ENCODE data around the gene PDCD5. TPM values are rescaled to one million over a fixed set of nuclear protein-coding genes. Genes with fewer than 3 reads are reported as not detected.
A peak's percentile ranks its signal among the peaks of the same experiment; 100 is the strongest.

The PDCD5 gene
- total and polyA plus RNA-seq, 12 donors, result 84.3 to 349 (median 107) TPM

- H3K27me3 ChIP-seq, result no peaks in the 10 kb centered on the region
- intact Hi-C loops (cut with DNase I), result loop anchor here in 1 of 10 donors (10.0 kb wide), 1 partner anchor 911 kb away; no protein-coding TSS in a partner anchor
- DNase-seq (no peak), ATAC-seq (no peak)
- H3K27ac ChIP-seq, result no peak overlapping the region
- TF ChIP-seq CTCF (IDR thresholded peaks at IDR 0.05), result no peak
- H3K9me3 ChIP-seq, result no peaks in the 10 kb centered on the region
- WGBS, 2 donors, result 97 to 98% methylated on average over 14 of the region's 14 CpGs
- H3K4me1 ChIP-seq, result no peaks in the 10 kb centered on the region
- H3K36me3 ChIP-seq, result peaks cover 0 to 100% (median 55%) of the 10 kb centered on the region in 9 donors
- no peak overlapping the region for H3K4me3 ChIP-seq
Measured at GRCh38 chr19:32603961-32604360, 23.0 kb downstream of the PDCD5 start.

- H3K27me3 ChIP-seq, result no peaks in the 10 kb centered on the region
- intact Hi-C loops (cut with DNase I), result loop anchor here in 1 of 10 donors (10.0 kb wide), 1 partner anchor 909 kb away; no protein-coding TSS in a partner anchor
- no peaks in the 10 kb centered on the region for H3K4me1 ChIP-seq
- no peaks in the 10 kb centered on the region for H3K9me3 ChIP-seq
- H3K36me3 ChIP-seq, result peaks cover 0 to 100% (median 50%) of the 10 kb centered on the region in 9 donors
- 97 to 98% methylated on average over 21 of the region's 21 CpGs for WGBS, 2 donors
- no peak overlapping the region for H3K27ac ChIP-seq
- TF ChIP-seq CTCF (IDR thresholded peaks at IDR 0.05), result no peak
- no peak overlapping the region for H3K4me3 ChIP-seq
- no peak for ATAC-seq
- DNase-seq, result no peak
Measured at GRCh38 chr19:32605544-32605943, 24.6 kb downstream of the PDCD5 start.

GRCh38 chr19:32606289-32606688, 25.3 kb downstream of the PDCD5 start:
- whole genome bisulfite sequencing, 2 donors, result 89 to 92% methylated on average over 15 of the region's 15 CpGs
- intact Hi-C loops (cut with DNase I), result loop anchor here in 1 of 10 donors (10.0 kb wide), 1 partner anchor 909 kb away; no protein-coding TSS in a partner anchor
- TF ChIP-seq CTCF (IDR thresholded peaks at IDR 0.05), result no peak

GRCh38 chr19:32607479-32607878, 26.5 kb downstream of the PDCD5 start:
- ATAC-seq (peak in 1 of 8 donors; percentile 38), DNase-seq (no peak)
- Histone ChIP-seq H3K4me3 (no peak overlapping the region), H3K27ac (no peak overlapping the region), H3K27me3 (no peaks in the 10 kb centered on the region), H3K9me3 (peaks cover 0 to 8% (median 0%) of the 10 kb centered on the region in 11 donors), H3K4me1 (no peaks in the 10 kb centered on the region), H3K36me3 (peaks cover 0 to 100% (median 54%) of the 10 kb centered on the region in 9 donors)
- no peak for TF ChIP-seq CTCF (IDR thresholded peaks at IDR 0.05)
- intact Hi-C loops (cut with DNase I), result loop anchor here in 1 of 10 donors (10.0 kb wide), 1 partner anchor 907 kb away; no protein-coding TSS in a partner anchor
- 96 to 98% methylated on average over 20 of the region's 20 CpGs for WGBS, 2 donors

More at GRCh38 chr19:32606289-32606688, 25.3 kb downstream of the PDCD5 start:
- H3K4me3 ChIP-seq, result no peak overlapping the region
- no peaks in the 10 kb centered on the region for H3K9me3 ChIP-seq
- ATAC-seq, result no peak
- peaks cover 0 to 100% (median 50%) of the 10 kb centered on the region in 9 donors for H3K36me3 ChIP-seq
- DNase-seq, result no peak
- no peaks in the 10 kb centered on the region for H3K4me1 ChIP-seq
- H3K27me3 ChIP-seq, result no peaks in the 10 kb centered on the region
- no peak overlapping the region for H3K27ac ChIP-seq

All from heart right ventricle (tissue), 16 donors.